Activated CD8-positive, alpha-beta memory T cell treated with anti-CD3 and anti-CD28 coated beads, Interleukin-2, amount 50 U/mL, for 24 hours (primary cell): ENCODE measurements around the gene CENPT.

Experiments
- DNase-seq: peaks from one replicate; pipeline ENCODE4 v3.0.0-alpha.2; 2020; ENCODE audit errors: extremely low read depth

Gene CENPT

GRCh38 chr16:67811899-67812298 lies 35.6 kb downstream of the CENPT start:
- no peak for DNase-seq

- DNase-seq, result no peak
These were observed 40.3 kb downstream of the CENPT start for GRCh38 chr16:67807148-67807682.

GRCh38 chr16:67806428-67807147 lies 40.9 kb downstream of the CENPT start, which contains the start of the genes RANBP10 and TSNAXIP1:
Gene RANBP10 (minus strand): TSS chr16:67806560. CDS start chr16:67806536, 24 bp downstream.
Gene TSNAXIP1 (plus strand): TSS chr16:67806889. CDS start chr16:67807150, 261 bp downstream.
- peak; percentile 90 for DNase-seq

- DNase-seq, result no peak
These were observed 41.6 kb downstream of the CENPT start for GRCh38 chr16:67805718-67806427.

- DNase-seq, result no peak
These were observed 42.5 kb downstream of the CENPT start for GRCh38 chr16:67804853-67805542.

GRCh38 chr16:67803894-67804293 lies 43.6 kb downstream of the CENPT start:
- DNase-seq, result no peak

- no peak for DNase-seq
These were observed 45.6 kb downstream of the CENPT start for GRCh38 chr16:67801883-67802282.

- no peak for DNase-seq
These were observed 46.3 kb downstream of the CENPT start for GRCh38 chr16:67801241-67801640.

GRCh38 chr16:67800338-67800926 lies 47.1 kb downstream of the CENPT start:
- DNase-seq, result no peak

- no peak for DNase-seq
These were observed 51.3 kb downstream of the CENPT start for GRCh38 chr16:67796099-67796718.

- DNase-seq, result no peak
These were observed 57.4 kb downstream of the CENPT start for GRCh38 chr16:67790071-67790470.

- no peak for DNase-seq
These were observed 61.0 kb downstream of the CENPT start for GRCh38 chr16:67786491-67786890.

- DNase-seq, result no peak
These were observed 64.2 kb downstream of the CENPT start for GRCh38 chr16:67783353-67783725.

GRCh38 chr16:67782567-67783352 lies 64.7 kb downstream of the CENPT start:
- DNase-seq, result no peak

- no peak for DNase-seq
These were observed 66.0 kb downstream of the CENPT start for GRCh38 chr16:67781565-67781921.

- no peak for DNase-seq
These were observed 66.5 kb downstream of the CENPT start for GRCh38 chr16:67780847-67781564.

- no peak for DNase-seq
These were observed 68.1 kb downstream of the CENPT start for GRCh38 chr16:67779256-67780014.
